D721Med (cell line): ENCODE data around the gene MYO5C.

Experiments used
- DNase-seq: peaks from one replicate; pipeline ENCODE4 v3.0.0; 2011; ENCODE audit warnings: low spot score; ENCODE audit not compliant: insufficient read length
- FAIRE-seq: peaks from 2 replicates; lab custom pipeline; 2011; peaks lifted over from hg19 to GRCh38; lab: Jason Lieb, UNC
- TF ChIP-seq, protein P1 (sequence below): IDR thresholded peaks from 2 replicates; pipeline ENCODE4 v1.5.1; 2012; ENCODE audit warnings: mild to moderate bottlenecking, control low read depth; ENCODE audit not compliant: insufficient read depth; ENCODE audit errors: missing control alignments

Gene MYO5C

DNA sequence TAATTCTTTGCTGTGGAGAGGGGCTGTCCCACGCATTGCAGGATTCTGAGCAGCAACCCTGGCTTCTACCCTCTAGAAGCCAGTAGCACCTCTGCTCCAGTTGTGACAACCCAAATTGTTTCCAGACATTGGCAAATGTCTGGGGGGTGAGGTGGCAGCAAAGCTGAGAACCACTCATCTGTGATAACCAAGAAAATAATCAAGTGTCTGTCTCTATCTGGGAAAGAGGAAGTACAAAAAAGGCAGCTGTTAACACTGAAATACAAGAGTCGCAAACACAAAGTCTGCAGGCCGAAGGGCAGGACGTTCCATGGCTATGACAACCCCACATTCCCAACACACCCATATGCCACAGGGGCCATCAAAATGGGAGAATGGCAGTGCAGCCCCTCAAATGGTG is 62.2 kb downstream of the MYO5C start:
- TF ChIP-seq, protein P1, sequence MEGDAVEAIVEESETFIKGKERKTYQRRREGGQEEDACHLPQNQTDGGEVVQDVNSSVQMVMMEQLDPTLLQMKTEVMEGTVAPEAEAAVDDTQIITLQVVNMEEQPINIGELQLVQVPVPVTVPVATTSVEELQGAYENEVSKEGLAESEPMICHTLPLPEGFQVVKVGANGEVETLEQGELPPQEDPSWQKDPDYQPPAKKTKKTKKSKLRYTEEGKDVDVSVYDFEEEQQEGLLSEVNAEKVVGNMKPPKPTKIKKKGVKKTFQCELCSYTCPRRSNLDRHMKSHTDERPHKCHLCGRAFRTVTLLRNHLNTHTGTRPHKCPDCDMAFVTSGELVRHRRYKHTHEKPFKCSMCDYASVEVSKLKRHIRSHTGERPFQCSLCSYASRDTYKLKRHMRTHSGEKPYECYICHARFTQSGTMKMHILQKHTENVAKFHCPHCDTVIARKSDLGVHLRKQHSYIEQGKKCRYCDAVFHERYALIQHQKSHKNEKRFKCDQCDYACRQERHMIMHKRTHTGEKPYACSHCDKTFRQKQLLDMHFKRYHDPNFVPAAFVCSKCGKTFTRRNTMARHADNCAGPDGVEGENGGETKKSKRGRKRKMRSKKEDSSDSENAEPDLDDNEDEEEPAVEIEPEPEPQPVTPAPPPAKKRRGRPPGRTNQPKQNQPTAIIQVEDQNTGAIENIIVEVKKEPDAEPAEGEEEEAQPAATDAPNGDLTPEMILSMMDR: no peak
- DNase-seq: no peak

DNA sequence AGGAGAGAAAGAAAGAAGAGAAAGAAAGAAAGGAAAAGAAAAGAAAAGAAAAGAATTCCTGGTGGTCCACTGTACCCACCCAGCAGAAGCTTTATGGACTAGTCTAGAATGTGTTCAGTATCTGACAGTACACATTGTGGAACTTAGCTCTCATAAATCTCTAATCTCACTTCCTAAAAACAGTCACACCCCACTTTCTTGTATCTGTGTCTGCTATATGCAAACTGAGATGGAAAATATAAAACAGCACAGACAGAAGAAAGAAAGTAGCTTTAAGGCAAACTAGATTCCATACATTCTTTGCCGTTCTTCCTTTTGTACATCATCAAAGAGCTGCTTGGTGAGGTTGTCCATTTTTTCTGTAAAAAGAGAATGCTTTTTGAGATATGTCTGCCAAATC is 63.3 kb downstream of the MYO5C start:
- TF ChIP-seq, protein P1: no peak
- DNase-seq: no peak
- no peak for FAIRE-seq

More for the DNA sequence above, 62.2 kb downstream of the MYO5C start:
- FAIRE-seq: no peak

DNA sequence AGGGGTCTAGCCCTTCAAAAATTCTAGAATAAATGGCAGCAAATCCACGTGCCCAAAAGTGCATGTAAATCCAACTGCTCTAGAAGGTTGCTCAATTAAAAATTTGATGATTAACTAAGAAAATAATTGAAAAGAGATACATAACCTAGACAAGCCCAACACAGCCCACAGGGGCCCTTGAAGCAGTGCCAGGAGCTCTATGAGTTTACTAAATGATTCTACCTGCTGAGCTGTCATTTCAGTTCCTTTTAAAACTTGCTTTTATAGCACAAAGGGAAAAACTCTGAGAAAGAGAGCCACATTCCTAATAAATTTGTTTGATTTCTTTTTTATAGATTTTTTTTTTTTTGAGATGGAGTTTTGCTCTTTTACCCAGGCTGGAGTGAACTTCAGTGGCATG is 65.5 kb downstream of the MYO5C start:
- TF ChIP-seq, protein P1: no peak
- DNase-seq (no peak), FAIRE-seq (no peak)

DNA sequence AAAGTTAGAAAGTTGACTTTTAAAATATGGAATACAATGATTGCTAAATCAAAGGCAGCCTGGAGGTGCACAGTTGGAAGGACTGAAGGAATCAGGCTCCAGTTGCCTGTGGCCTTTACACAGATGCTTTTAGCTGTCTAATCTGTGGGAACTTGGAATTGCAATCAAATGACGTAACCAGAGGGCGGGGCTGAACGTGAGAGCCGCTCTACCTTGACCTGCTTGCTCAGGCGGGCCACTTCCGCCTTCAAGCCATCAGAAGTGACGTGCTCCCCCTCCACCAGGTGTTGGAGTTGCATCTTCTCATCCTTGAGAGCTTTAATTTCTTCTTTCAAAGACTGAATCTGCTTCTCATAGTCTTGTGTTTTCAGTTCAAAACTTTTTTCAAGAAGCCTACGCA is 66.7 kb downstream of the MYO5C start:
- TF ChIP-seq, protein P1: no peak
- FAIRE-seq (no peak), DNase-seq (no peak)

DNA sequence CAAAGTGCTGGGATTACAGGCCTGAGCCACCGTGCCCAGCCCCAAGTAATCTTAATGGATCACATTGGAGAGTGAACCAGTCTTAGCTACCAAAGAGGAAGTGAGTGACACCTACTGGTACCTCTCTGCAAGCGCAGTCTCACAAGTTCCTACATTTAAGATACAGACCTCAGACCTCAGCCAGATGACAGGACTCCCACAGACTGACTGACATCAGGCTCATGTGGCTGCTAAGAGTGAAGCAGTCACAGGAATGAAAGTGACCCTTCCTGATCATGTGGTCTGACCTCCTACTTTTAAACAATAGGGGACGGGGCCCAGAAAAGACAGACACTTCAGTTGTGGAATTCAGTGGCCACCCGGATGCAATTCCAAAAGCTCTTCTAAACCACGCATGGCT is 68.1 kb downstream of the MYO5C start:
- no peak for FAIRE-seq
- TF ChIP-seq, protein P1: peak; percentile 91
- DNase-seq: peak; percentile 75

DNA sequence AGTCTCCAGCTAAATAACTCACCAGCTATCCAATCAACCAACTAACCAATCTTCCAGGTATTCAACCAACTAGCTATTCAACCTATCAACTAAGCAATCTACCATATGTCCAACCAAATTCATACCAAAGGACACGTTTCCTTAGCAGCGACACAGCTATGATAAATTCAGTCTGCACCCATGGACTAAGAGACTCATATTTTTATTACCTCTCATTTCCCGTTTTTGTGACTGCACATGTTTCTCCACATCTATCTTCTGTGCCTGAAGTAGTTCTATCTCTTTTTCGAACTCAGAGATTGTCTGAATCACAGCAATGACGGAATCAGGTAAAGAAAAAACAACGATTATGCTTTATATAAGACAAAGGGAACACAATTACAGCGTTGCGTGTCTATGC is 70.4 kb downstream of the MYO5C start:
- TF ChIP-seq, protein P1: no peak
- DNase-seq (no peak), FAIRE-seq (no peak)

DNA sequence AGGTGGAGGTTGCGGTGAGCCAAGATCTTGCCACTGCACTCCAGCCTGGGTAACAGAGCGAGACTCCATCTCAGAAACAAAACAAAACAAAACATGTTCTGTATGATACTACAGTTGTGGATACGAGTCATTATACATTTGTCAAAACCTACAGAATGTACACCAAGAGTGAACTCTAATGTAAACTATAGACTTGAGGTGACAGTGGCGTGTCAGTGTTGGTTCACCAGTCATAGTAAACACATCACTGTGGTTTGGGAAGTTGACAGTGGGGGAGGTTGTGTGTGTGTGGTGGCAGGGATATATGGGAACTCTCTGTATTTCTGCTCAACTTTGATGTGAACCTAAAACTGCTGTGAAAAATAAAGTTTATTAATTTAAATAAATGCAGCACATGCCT is 71.4 kb downstream of the MYO5C start:
- FAIRE-seq (no peak), DNase-seq (no peak)
- TF ChIP-seq, protein P1: no peak
